SU-DHL-6 (cell line): ENCODE data around the gene CLEC20A.
"Not testable (repeated sequence)": the region's sequence is repeated elsewhere in the genome, so short reads cannot be mapped to it uniquely, and the experiment has no call there.

ENCODE experiments used
- H2AFZ ChIP-seq: fragments of 200-600 bp; sonication (generic); 2 replicates; pipeline ENCODE4 v1.6.1; 2014; ENCODE audit warnings: low read depth, mild to moderate bottlenecking, moderate library complexity, mixed read lengths, antibody characterized with exemption, low read length; ENCODE audit not compliant: severe bottlenecking
- H3F3A ChIP-seq: fragments of 200-600 bp; shearing (Covaris generic); 2 replicates; pipeline ENCODE4 v1.6.0; 2016; ENCODE audit warnings: antibody characterized with exemption, mild to moderate bottlenecking; ENCODE audit not compliant: insufficient read depth
- H3K27ac ChIP-seq: fragments of 200-600 bp; sonication (generic); 2 replicates; pipeline ENCODE4 v1.5.1; 2016; ENCODE audit warnings: low read depth, mild to moderate bottlenecking, low read length, moderate library complexity, mixed read lengths
- H3K27me3 ChIP-seq: fragments of 200-600 bp; sonication (generic), shearing (Covaris generic); 2 replicates; pipeline ENCODE4 v1.6.0; 2014; ENCODE audit warnings: mild to moderate bottlenecking, low read length
- H3K36me3 ChIP-seq: fragments of 200-600 bp; sonication (generic); 2 replicates; pipeline ENCODE4 v1.6.1; 2014; ENCODE audit warnings: mild to moderate bottlenecking, low read length, mixed read lengths
- H3K4me2 ChIP-seq: fragments of 300-600, 200-600 bp; shearing (Covaris generic), sonication (generic); 2 replicates; pipeline ENCODE4 v1.6.0; 2014; ENCODE audit warnings: low read length, low read depth, mild to moderate bottlenecking; ENCODE audit not compliant: poor library complexity, severe bottlenecking
- H3K4me3 ChIP-seq: fragments of 200-600 bp; sonication (generic); 2 replicates; pipeline ENCODE4 v1.5.1; 2014; ENCODE audit warnings: antibody characterized with exemption, low read length, mild to moderate bottlenecking, mixed read lengths; ENCODE audit not compliant: insufficient read depth, poor library complexity, severe bottlenecking
- H3K79me2 ChIP-seq: fragments of 200-600 bp; sonication (generic); 2 replicates; pipeline ENCODE4 v1.6.1; 2014; ENCODE audit warnings: mild to moderate bottlenecking, low read length, moderate library complexity; ENCODE audit not compliant: insufficient read depth
- H3K9ac ChIP-seq: fragments of 200-600 bp; sonication (generic); 2 replicates; pipeline ENCODE4 v1.7.0; 2014; ENCODE audit warnings: mild to moderate bottlenecking, low read length
- H3K9me2 ChIP-seq: fragments of 200-600 bp; sonication (generic); replicated peaks from 2 replicates; pipeline ENCODE4 v1.6.1; 2014; ENCODE audit warnings: low read length; ENCODE audit not compliant: insufficient read depth
- H3K9me3 ChIP-seq: fragments of 200-600 bp; sonication (generic); 2 replicates; pipeline ENCODE4 v1.6.1; 2014; ENCODE audit warnings: low read length, mixed read lengths; ENCODE audit not compliant: insufficient read depth
- H4K20me1 ChIP-seq: fragments of 200-600 bp; sonication (generic); 2 replicates; pipeline ENCODE4 v1.6.1; 2014; ENCODE audit warnings: low read depth, mild to moderate bottlenecking, antibody characterized with exemption, low read length, moderate library complexity, mixed read lengths
- EZH2phosphoT487 ChIP-seq: fragments of 200-600 bp; sonication (generic), shearing (Covaris generic); conservative IDR thresholded peaks from 2 replicates; pipeline ENCODE4 v1.6.1; 2018; ENCODE audit warnings: mild to moderate bottlenecking, antibody characterized with exemption, low read length, moderate library complexity, mixed read lengths
- TF ChIP-seq, protein P1 (sequence below): fragments of 200-600 bp; sonication (generic); IDR thresholded peaks from one replicate; pipeline ENCODE4 v1.5.1; 2017; ENCODE audit warnings: antibody characterized with exemption, mild to moderate bottlenecking, low read length, moderate library complexity; ENCODE audit not compliant: insufficient read depth, poor library complexity, severe bottlenecking

Gene CLEC20A

DNA sequence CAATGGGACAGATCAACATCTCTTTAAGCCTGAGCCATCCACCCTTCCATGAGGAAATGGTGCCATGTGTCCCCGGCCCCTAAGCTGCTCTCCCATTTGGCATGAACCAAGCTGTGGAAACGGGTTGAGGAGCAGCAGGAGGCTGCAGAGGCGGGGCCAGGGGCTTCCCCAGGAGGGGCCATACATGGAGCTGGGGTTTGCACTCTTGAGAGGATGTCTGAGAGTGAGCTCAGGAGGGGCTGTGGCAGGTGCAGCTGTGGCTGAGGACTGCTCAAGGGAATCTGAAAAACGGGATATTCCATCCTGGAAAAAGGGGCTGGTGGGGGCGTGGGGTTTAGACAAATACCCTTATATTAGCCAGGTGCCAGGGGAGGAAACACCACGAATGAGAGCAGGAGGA is 7.1 kb upstream of the CLEC20A start:
- Histone ChIP-seq H3K79me2 (no peaks in the 10 kb centered on the region), H3K9ac (no peak overlapping the region), H3K36me3 (no peaks in the 10 kb centered on the region), H3K9me2 (no peaks in the 10 kb centered on the region), H3K27ac (no peak overlapping the region), H3K9me3 (no peaks in the 10 kb centered on the region), H3K27me3 (no peaks in the 10 kb centered on the region), H2AFZ (no peak overlapping the region), H3K4me3 (no peak overlapping the region), H3K4me2 (no peak overlapping the region), H4K20me1 (no peaks in the 10 kb centered on the region), H3F3A (no peaks in the 10 kb centered on the region)
- no peak for TF ChIP-seq EZH2phosphoT487
- TF ChIP-seq, protein P1, sequence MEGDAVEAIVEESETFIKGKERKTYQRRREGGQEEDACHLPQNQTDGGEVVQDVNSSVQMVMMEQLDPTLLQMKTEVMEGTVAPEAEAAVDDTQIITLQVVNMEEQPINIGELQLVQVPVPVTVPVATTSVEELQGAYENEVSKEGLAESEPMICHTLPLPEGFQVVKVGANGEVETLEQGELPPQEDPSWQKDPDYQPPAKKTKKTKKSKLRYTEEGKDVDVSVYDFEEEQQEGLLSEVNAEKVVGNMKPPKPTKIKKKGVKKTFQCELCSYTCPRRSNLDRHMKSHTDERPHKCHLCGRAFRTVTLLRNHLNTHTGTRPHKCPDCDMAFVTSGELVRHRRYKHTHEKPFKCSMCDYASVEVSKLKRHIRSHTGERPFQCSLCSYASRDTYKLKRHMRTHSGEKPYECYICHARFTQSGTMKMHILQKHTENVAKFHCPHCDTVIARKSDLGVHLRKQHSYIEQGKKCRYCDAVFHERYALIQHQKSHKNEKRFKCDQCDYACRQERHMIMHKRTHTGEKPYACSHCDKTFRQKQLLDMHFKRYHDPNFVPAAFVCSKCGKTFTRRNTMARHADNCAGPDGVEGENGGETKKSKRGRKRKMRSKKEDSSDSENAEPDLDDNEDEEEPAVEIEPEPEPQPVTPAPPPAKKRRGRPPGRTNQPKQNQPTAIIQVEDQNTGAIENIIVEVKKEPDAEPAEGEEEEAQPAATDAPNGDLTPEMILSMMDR = no peak

DNA sequence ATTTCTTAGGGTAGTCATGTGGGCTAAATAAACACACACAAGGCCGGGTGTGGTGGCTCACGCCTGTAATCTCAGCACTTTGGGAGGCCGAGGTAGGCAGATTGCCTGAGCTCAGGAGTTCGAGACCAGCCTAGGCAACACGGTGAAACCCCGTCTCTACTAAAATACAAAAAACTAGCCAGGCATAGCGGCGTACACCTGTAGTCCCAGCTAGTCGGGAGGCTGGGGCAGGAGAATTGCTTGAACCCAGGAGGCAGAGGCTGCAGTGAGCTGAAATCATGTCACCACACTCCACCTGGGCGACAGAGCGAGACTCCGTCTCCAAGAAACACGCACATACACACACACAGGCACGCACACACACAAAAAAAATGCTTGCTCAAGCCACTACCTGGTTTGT is 6.6 kb upstream of the CLEC20A start:
- not testable (repeated sequence) for H3F3A ChIP-seq, H3K27me3 ChIP-seq, H3K9me2 ChIP-seq

DNA sequence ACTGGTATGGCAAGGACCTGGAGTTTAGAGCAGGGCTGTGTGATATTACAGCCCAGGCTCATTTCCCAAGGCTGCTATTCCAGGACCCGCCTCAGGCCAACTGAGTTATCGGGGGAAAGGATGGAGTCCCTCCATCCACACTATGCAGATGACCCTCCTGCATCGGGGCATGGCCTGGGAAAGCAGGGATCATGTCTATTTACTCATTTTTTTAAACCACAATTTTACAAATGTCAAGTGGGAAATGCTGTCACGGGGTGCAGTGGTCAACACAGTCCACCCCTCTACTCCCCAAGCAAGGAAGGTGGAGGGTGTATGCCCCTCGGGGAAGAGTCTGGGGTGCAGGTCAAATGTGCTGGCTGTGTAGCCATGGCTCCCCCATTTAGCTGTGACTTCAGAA is 6.1 kb upstream of the CLEC20A start:
- H3K9ac ChIP-seq = no peak overlapping the region
- no peak overlapping the region for H2AFZ ChIP-seq
- no peaks in the 10 kb centered on the region for H3F3A ChIP-seq
- no peaks in the 10 kb centered on the region for H4K20me1 ChIP-seq
- H3K4me2 ChIP-seq = no peak overlapping the region
- no peaks in the 10 kb centered on the region for H3K9me2 ChIP-seq
- no peaks in the 10 kb centered on the region for H3K9me3 ChIP-seq
- no peaks in the 10 kb centered on the region for H3K36me3 ChIP-seq
- H3K27me3 ChIP-seq = no peaks in the 10 kb centered on the region
- no peak for TF ChIP-seq EZH2phosphoT487
- TF ChIP-seq, protein P1 = no peak
- no peak overlapping the region for H3K27ac ChIP-seq
- no peak overlapping the region for H3K4me3 ChIP-seq
- no peaks in the 10 kb centered on the region for H3K79me2 ChIP-seq

More for the DNA sequence above, 6.6 kb upstream of the CLEC20A start:
- not testable (repeated sequence) for H2AFZ ChIP-seq, H4K20me1 ChIP-seq, H3K9ac ChIP-seq, H3K79me2 ChIP-seq, H3K27ac ChIP-seq, H3K4me2 ChIP-seq, H3K36me3 ChIP-seq, H3K9me3 ChIP-seq, H3K4me3 ChIP-seq

DNA sequence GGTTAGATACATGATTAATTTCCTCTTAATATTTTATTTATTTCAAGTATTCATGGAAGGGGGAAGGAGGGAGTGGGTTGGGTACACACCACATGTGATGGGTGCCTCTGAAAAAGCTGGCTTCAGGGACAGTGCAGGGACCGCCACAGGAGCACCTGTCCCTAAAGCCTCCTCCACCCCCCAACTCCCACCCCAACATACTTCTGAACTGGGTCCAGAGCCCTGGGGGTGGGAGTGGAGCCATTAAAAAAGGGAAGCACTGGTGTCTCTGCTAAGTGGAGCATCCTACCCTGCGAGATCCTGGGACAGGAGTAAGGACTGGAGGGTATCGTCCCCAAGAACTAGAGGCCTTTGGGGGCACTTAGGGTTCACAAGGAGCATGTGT is 5.6 kb upstream of the CLEC20A start:
- H3K9me2 ChIP-seq = no peaks in the 10 kb centered on the region
- H3K4me3 ChIP-seq = no peak overlapping the region
- no peak for TF ChIP-seq EZH2phosphoT487
- TF ChIP-seq, protein P1 = no peak
- H3K9ac ChIP-seq = no peak overlapping the region
- H3F3A ChIP-seq = no peaks in the 10 kb centered on the region
- H3K27ac ChIP-seq = no peak overlapping the region
- H3K4me2 ChIP-seq = no peak overlapping the region
- no peak overlapping the region for H2AFZ ChIP-seq
- H4K20me1 ChIP-seq = no peaks in the 10 kb centered on the region
- H3K36me3 ChIP-seq = no peaks in the 10 kb centered on the region
- H3K79me2 ChIP-seq = no peaks in the 10 kb centered on the region
- H3K9me3 ChIP-seq = no peaks in the 10 kb centered on the region
- H3K27me3 ChIP-seq = no peaks in the 10 kb centered on the region
